Muscle layer of duodenum (tissue), 2 donors: ENCODE measurements around the gene ZNF83.
"Not testable (repeated sequence)": the region's sequence is repeated elsewhere in the genome, so short reads cannot be mapped to it uniquely, and the experiment has no call there.

Experiments used
- H3K27ac ChIP-seq: one replicate; pipeline ENCODE4 v1.7.0; 2013; ENCODE audit warnings: mild to moderate bottlenecking, low read length
- H3K27me3 ChIP-seq: one replicate; pipeline ENCODE4 v1.7.0; 2013; ENCODE audit warnings: low read depth, mild to moderate bottlenecking, control low read depth, low read length
- H3K36me3 ChIP-seq, 2 donors: one replicate each; pipeline ENCODE4 v1.7.0; 2013; ENCODE audit warnings: low read length in 2 of 2, control low read depth in 1 of 2, mild to moderate bottlenecking in 1 of 2; ENCODE audit not compliant: insufficient read depth in 2 of 2, control insufficient read depth in 1 of 2
- H3K4me1 ChIP-seq, 2 donors: one replicate each; pipeline ENCODE4 v1.7.0; 2013; ENCODE audit warnings: low read length in 2 of 2, mild to moderate bottlenecking in 2 of 2, control low read depth in 1 of 2, moderate library complexity in 1 of 2; ENCODE audit not compliant: insufficient read depth in 2 of 2, control insufficient read depth in 1 of 2
- H3K4me3 ChIP-seq, 2 donors: one replicate each; pipeline ENCODE4 v1.7.0; 2013; ENCODE audit warnings: low read length in 2 of 2, low read depth in 1 of 2, mild to moderate bottlenecking in 1 of 2
- H3K9me3 ChIP-seq, 2 donors: one replicate each; pipeline ENCODE4 v1.7.0; 2013; ENCODE audit warnings: low read length in 2 of 2, control low read depth in 1 of 2, mild to moderate bottlenecking in 1 of 2; ENCODE audit not compliant: control insufficient read depth in 1 of 2
- donor health status: healthy.

The ZNF83 gene

GRCh38 chr19:52637718-52638585 is at the start of gene ZNF83:
TSS of gene ZNF83 (minus strand) at chr19:52638355.
- Histone ChIP-seq H3K27me3 (no peaks in the 10 kb centered on the region), H3K36me3 (peaks cover 0 to 2% of the 10 kb centered on the region in 2 donors), H3K9me3 (no peaks in the 10 kb centered on the region), H3K4me3 (peak within 1 kb of the TSS; percentile 86 to 87), H3K4me1 (peaks cover 4 to 6% of the 10 kb centered on the region in 2 donors), H3K27ac (peak within 1 kb of the TSS; percentile 92)

GRCh38 chr19:52687684-52688083 is 49.5 kb upstream of the ZNF83 start:
- H3K27me3 ChIP-seq: no peaks in the 10 kb centered on the region
- H3K9me3 ChIP-seq: no peaks in the 10 kb centered on the region
- peaks cover 4 to 14% of the 10 kb centered on the region in 2 donors for H3K4me1 ChIP-seq
- H3K27ac ChIP-seq: no peak overlapping the region
- H3K36me3 ChIP-seq: no peaks in the 10 kb centered on the region
- H3K4me3 ChIP-seq: no peak overlapping the region

- Histone ChIP-seq H3K4me1 (peaks cover 4 to 8% of the 10 kb centered on the region in 2 donors), H3K27me3 (no peaks in the 10 kb centered on the region)
These were observed 47.7 kb upstream of the ZNF83 start for GRCh38 chr19:52685811-52686210.

GRCh38 chr19:52681216-52681615 is 43.1 kb upstream of the ZNF83 start:
- not testable (repeated sequence) for H3K36me3 ChIP-seq, H3K4me3 ChIP-seq, H3K27me3 ChIP-seq, H3K27ac ChIP-seq, H3K4me1 ChIP-seq, H3K9me3 ChIP-seq

More at GRCh38 chr19:52685811-52686210, 47.7 kb upstream of the ZNF83 start:
- Histone ChIP-seq H3K36me3 (no peaks in the 10 kb centered on the region), H3K9me3 (no peaks in the 10 kb centered on the region), H3K27ac (no peak overlapping the region), H3K4me3 (no peak overlapping the region)

GRCh38 chr19:52679598-52679997 is 41.4 kb upstream of the ZNF83 start:
- Histone ChIP-seq H3K4me3 (no peak overlapping the region), H3K27ac (no peak overlapping the region), H3K27me3 (no peaks in the 10 kb centered on the region), H3K9me3 (no peaks in the 10 kb centered on the region), H3K4me1 (no peaks in the 10 kb centered on the region), H3K36me3 (no peaks in the 10 kb centered on the region)

GRCh38 chr19:52675239-52675638 is 37.1 kb upstream of the ZNF83 start:
- H3K9me3 ChIP-seq, H3K27ac ChIP-seq, H3K4me3 ChIP-seq, H3K27me3 ChIP-seq, H3K36me3 ChIP-seq, H3K4me1 ChIP-seq: not testable (repeated sequence)

- H3K4me1 ChIP-seq: no peaks in the 10 kb centered on the region
- no peaks in the 10 kb centered on the region for H3K36me3 ChIP-seq
- H3K4me3 ChIP-seq: no peak overlapping the region
- no peaks in the 10 kb centered on the region for H3K27me3 ChIP-seq
- H3K9me3 ChIP-seq: no peaks in the 10 kb centered on the region
- no peak overlapping the region for H3K27ac ChIP-seq
These were observed 34.9 kb upstream of the ZNF83 start for GRCh38 chr19:52673014-52673413.

- H3K36me3 ChIP-seq: no peaks in the 10 kb centered on the region
- H3K27ac ChIP-seq: no peak overlapping the region
- no peaks in the 10 kb centered on the region for H3K27me3 ChIP-seq
- H3K4me3 ChIP-seq: no peak overlapping the region
- H3K4me1 ChIP-seq: no peaks in the 10 kb centered on the region
- H3K9me3 ChIP-seq: no peaks in the 10 kb centered on the region
These were observed 31.9 kb upstream of the ZNF83 start for GRCh38 chr19:52670046-52670445.

GRCh38 chr19:52669586-52669985 is 31.4 kb upstream of the ZNF83 start:
- Histone ChIP-seq H3K27ac (no peak overlapping the region), H3K9me3 (no peaks in the 10 kb centered on the region), H3K4me3 (no peak overlapping the region), H3K4me1 (no peaks in the 10 kb centered on the region), H3K36me3 (no peaks in the 10 kb centered on the region), H3K27me3 (no peaks in the 10 kb centered on the region)

GRCh38 chr19:52667972-52668371 is 29.8 kb upstream of the ZNF83 start:
- H3K27me3 ChIP-seq: no peaks in the 10 kb centered on the region

GRCh38 chr19:52666506-52666905 is 28.4 kb upstream of the ZNF83 start:
- Histone ChIP-seq H3K9me3 (no peaks in the 10 kb centered on the region), H3K4me3 (no peak overlapping the region), H3K36me3 (no peaks in the 10 kb centered on the region), H3K4me1 (no peaks in the 10 kb centered on the region), H3K27ac (no peak overlapping the region), H3K27me3 (no peaks in the 10 kb centered on the region)

More at GRCh38 chr19:52667972-52668371, 29.8 kb upstream of the ZNF83 start:
- Histone ChIP-seq H3K4me1 (no peaks in the 10 kb centered on the region), H3K36me3 (no peaks in the 10 kb centered on the region), H3K4me3 (no peak overlapping the region), H3K27ac (no peak overlapping the region), H3K9me3 (no peaks in the 10 kb centered on the region)

- Histone ChIP-seq H3K4me3 (no peak overlapping the region), H3K9me3 (no peaks in the 10 kb centered on the region), H3K27me3 (no peaks in the 10 kb centered on the region), H3K4me1 (no peaks in the 10 kb centered on the region), H3K36me3 (no peaks in the 10 kb centered on the region), H3K27ac (no peak overlapping the region)
These were observed 27.4 kb upstream of the ZNF83 start for GRCh38 chr19:52665529-52665928.
